ENCODE measurements around the gene PRSS22.

PRSS22 gene

DNA sequence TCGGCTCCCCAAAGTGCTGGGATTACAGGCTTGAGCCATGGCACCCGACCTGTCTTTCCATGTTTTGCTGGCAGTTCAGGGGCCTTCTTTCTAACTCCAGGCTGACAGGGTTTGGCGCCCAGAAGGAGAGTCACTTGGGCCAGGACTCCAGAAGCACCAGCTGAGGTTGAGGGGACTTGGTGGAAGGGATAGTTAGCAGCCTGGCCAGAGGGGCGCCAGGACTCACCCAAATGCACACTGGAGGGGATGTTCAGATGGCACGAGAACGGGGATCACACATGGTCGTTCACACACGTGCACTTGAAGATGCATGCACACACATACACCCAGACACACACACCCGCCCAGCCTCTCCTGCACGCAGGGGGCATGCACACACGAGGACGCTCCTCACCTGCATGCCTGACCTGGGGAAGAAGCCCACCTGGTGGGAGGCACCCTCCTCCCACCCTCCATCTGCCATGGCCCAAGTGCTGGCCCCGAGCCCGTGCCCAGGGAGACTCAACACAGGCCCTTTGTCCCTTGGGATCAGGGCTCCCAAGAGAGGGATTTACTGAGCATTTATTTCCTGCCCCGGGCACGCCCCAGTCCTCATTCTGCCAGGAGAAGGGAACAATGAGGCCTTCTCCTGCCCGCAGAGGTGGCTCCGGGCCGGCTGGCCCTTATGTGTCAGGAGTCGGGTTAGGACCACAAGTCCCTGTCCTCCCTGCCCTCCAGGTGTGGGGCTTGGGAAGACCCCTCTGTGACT is 43.2 kb downstream of the PRSS22 start:
- Histone ChIP-seq H3K27ac (no peak overlapping the region), H3K9me3 (ENCODE audit: severe bottlenecking) (no peaks in the 10 kb centered on the region), H3K27me3 (ENCODE audit: insufficient read depth, low read depth, severe bottlenecking) (no peaks in the 10 kb centered on the region), H3K36me3 (no peaks in the 10 kb centered on the region), H3K4me3 (ENCODE audit: low read depth, low read length) (no peak overlapping the region)
- TF ChIP-seq, protein P1, sequence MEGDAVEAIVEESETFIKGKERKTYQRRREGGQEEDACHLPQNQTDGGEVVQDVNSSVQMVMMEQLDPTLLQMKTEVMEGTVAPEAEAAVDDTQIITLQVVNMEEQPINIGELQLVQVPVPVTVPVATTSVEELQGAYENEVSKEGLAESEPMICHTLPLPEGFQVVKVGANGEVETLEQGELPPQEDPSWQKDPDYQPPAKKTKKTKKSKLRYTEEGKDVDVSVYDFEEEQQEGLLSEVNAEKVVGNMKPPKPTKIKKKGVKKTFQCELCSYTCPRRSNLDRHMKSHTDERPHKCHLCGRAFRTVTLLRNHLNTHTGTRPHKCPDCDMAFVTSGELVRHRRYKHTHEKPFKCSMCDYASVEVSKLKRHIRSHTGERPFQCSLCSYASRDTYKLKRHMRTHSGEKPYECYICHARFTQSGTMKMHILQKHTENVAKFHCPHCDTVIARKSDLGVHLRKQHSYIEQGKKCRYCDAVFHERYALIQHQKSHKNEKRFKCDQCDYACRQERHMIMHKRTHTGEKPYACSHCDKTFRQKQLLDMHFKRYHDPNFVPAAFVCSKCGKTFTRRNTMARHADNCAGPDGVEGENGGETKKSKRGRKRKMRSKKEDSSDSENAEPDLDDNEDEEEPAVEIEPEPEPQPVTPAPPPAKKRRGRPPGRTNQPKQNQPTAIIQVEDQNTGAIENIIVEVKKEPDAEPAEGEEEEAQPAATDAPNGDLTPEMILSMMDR (IDR thresholded peaks at IDR 0.05; ENCODE audit: low read depth, low read length) = no peak
- DNase-seq = no peak

DNA sequence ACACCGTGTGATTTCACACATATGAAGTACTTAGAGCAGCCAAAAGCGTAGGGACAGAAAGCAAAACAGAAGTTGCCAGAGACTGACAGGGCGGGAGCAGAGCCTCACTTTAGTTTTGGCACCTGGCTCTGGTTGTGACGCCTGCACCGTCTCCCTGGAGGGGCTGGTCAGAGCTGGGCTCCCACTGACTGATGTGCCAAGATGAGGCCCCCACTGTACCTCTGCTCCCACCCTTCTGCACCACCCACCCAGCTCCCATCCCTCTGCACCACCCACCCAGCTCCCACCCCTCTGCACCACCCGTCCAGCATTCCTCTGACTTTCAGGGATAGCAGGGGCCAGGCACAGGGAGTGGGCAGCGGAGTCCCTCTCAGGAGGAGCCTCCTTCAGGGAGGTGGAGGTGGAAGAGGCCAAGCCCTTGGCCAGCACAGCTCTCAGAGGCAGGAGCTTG is 44.2 kb downstream of the PRSS22 start:
- Histone ChIP-seq H3K4me3 (ENCODE audit: low read depth, low read length) (no peak overlapping the region), H3K9me3 (ENCODE audit: severe bottlenecking) (no peaks in the 10 kb centered on the region), H3K27me3 (ENCODE audit: insufficient read depth, low read depth, severe bottlenecking) (no peaks in the 10 kb centered on the region), H3K27ac (no peak overlapping the region), H3K36me3 (no peaks in the 10 kb centered on the region)
- no peak for DNase-seq
- TF ChIP-seq, protein P1 (IDR thresholded peaks at IDR 0.05; ENCODE audit: low read depth, low read length) = no peak

DNA sequence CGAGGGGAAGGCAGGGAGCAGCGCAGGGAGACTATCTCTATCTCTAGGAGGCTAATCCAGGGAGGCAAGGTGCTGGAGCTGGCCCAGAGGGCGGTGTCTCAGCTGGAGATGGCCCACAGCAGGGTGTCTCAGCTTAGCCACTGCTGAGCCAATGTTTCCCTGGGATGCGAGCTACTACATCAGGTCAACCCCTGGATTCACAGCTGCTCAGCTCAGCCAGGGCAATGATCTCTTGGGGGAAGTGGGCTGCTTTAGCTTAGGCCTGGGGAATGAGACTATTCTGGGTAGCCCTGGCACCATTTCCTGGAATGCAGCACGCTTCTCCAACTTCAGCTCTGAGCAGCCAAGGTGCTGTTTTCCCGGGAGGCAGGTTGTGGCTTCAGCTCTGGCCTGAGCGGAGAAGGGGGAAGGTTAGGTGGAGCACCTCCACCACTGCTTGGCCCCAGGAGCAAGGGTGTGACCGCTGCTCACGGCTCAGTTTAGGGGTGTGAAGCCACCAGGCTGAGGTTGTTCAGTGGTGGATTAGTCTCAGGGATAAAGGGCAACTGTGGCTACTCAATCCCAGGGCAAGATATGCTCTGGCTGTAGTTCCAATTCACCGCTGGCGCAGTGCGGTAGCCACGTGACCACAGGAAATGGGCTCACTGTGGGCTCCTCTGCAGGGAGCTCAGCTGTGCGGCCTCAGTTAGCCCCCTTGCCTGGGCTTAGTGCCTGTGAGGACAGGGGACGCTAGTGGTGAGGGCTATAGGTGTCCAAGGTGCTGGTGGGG is 46.1 kb downstream of the PRSS22 start:
- Histone ChIP-seq H3K9me3 (ENCODE audit: severe bottlenecking) (no peaks in the 10 kb centered on the region), H3K36me3 (no peaks in the 10 kb centered on the region), H3K27me3 (ENCODE audit: insufficient read depth, low read depth, severe bottlenecking) (no peaks in the 10 kb centered on the region), H3K27ac (no peak overlapping the region), H3K4me3 (ENCODE audit: low read depth, low read length) (no peak overlapping the region)
- TF ChIP-seq, protein P1 (IDR thresholded peaks at IDR 0.05; ENCODE audit: low read depth, low read length) = no peak
- peak; percentile 66 for DNase-seq

DNA sequence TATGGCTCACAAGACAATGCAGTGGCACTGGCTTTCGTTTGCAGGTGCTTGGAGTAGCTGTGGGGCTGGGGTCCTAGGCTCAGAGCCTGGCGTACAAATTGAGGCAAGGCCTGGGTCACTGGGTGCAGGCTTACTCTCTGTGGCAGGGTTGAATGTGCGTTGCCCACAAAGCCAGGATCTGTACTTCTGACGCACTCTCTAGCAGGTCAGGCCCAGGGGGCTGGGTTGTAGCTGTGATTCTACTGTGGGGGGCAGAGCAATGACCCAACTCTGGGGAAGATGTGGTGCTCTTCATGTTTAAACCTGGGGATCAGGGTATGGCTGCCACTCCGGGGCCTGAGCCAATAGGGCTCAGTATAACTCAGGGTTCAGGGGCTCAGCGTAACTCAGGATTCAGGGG is 47.3 kb downstream of the PRSS22 start:
- DNase-seq = peak; percentile 2
- Histone ChIP-seq H3K9me3 (ENCODE audit: severe bottlenecking) (no peaks in the 10 kb centered on the region), H3K27ac (no peak overlapping the region), H3K36me3 (no peaks in the 10 kb centered on the region), H3K27me3 (ENCODE audit: insufficient read depth, low read depth, severe bottlenecking) (no peaks in the 10 kb centered on the region), H3K4me3 (ENCODE audit: low read depth, low read length) (no peak overlapping the region)
- TF ChIP-seq, protein P1 (IDR thresholded peaks at IDR 0.05; ENCODE audit: low read depth, low read length) = no peak

DNA sequence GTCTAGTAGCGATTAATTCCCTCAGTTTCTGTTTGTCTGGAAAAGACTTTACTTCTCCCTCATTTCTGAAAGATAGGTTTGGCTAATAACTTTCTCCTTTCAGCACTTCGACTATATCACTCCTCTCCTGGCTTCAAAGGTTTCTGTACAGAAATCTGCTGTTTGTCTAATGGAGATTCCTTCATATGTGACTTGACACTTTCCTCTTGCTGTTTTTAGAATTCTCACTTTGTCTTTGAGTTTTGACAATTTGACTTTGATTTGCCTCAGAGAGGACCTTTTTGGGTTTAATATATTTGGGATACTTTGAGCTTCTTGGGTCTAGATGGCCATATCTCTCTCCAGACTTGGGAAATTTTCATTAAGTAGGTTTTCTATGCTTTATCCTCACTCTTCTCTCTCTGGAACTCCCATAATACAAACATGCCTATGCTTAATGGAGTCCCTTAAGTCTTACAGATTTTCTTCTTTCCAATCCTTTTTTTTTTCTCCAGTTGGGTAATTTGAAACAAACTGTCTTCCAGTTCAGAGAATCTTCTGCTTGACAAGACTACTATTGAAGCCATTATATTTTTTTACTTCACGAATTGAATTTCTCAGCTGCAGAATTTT is 48.7 kb downstream of the PRSS22 start:
- Histone ChIP-seq H3K27ac (no peak overlapping the region), H3K9me3 (ENCODE audit: severe bottlenecking) (no peaks in the 10 kb centered on the region), H3K4me3 (ENCODE audit: low read depth, low read length) (no peak overlapping the region), H3K36me3 (no peaks in the 10 kb centered on the region), H3K27me3 (ENCODE audit: insufficient read depth, low read depth, severe bottlenecking) (no peaks in the 10 kb centered on the region)
- no peak for DNase-seq
- TF ChIP-seq, protein P1 (IDR thresholded peaks at IDR 0.05; ENCODE audit: low read depth, low read length) = no peak

Measured in WERI-Rb-1 (cell line).